ENCODE data around the gene SCLY.
A peak's percentile ranks its signal among the peaks of the same experiment; 100 is the strongest.
"Not testable (repeated sequence)": the region's sequence is repeated elsewhere in the genome, so short reads cannot be mapped to it uniquely, and the experiment has no call there.

SCLY gene

DNA sequence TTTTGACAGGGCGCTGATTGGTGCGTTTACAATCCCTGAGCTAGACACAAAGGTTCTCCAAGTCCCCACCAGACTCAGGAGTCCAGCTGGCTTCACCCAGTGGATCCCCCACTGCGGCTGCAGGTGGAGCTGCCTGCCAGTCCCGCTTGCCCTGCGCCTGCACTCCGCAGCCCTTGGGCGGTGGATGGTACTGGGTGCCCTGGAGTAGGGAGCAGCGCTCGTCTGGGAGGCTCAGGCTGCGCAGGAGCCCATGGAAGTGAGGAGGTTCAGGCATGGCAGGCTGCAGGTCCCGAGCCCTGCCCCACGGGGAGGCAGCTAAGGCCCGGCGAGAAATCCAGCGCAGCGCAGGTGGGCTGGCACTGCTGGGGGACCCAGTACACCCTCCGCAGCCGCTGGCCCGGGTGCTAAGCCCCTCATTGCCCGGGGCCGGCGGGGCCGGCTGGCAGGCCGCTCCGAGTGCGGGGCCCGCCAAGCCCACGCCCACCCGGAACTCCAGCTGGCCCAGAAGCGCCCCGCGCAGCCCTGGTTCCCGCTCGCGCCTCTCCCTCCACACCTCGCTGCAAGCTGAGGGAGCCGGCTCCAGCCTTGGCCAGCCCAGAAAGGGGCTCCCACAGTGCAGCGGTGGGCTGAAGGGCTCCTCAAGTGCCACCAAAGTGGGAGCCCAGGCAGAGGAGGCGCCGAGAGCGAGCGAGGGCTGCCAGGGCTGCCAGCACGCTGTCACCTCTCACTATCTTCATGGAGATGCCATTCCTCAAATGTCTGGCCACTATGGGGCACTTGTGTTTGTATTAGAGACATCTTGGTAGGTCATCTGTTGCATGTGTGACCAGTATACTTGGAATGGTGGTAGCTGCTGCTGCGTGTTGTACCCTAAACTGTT lies 2.9 kb upstream of the SCLY start:
- not testable (repeated sequence) for H3K27ac Mint-ChIP-seq; DNase-seq (ENCODE audit: low spot score in 2 of 2); H3K9me3 Mint-ChIP-seq; H3K4me3 Mint-ChIP-seq; ATAC-seq
- Mint-ChIP-seq H3K4me1 (peaks cover 38% of the 10 kb centered on the region), H3K36me3 (peaks cover 10% of the 10 kb centered on the region)

DNA sequence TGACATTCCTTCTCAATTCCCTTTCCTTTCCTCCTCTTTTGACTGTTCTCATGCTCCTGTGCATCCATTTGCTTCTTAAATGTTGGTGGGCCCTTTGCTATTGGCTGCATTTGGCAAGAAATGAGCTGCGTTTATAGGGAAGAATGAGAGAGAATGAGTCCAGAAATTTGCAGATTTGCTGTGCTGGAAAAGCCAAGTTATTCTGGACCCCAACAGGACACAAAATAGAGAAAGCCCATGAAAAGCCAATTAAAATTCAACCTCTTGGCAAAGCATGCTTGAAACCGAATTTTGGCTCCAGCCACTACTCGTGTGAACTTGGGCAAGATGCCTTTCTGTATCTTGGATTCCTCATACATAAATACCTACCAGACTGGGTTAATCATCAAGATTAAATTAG lies 1.3 kb upstream of the SCLY start:
- H3K27ac Mint-ChIP-seq: no peak overlapping the region

DNA sequence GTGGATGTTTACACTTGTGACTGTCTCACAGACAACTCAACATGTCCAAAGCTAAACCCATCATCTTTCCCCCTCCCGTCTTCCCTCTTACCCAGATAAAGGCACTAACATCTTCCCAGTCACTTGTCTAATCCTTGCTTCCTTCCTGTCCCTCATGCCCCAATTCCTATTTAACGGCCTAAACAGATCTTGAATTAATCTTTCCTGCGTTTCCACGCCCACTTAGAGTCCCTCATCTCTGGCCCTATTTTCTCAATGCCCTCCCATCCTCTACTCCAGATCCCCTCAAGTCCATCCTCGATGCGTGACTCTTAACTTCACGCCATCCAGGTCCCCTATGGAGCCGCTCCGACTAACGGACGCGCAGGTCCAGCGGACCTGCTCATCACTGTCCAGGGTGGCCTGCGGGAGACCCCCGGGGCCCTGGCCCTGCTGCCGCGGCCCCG lies 682 bp upstream of the SCLY start:
- DNase-seq (ENCODE audit: low spot score in 2 of 2): no peak

More for the DNA sequence above, 1.3 kb upstream of the SCLY start:
- no peak for DNase-seq (ENCODE audit: low spot score in 2 of 2)
- H3K4me3 Mint-ChIP-seq: peak overlapping the region; percentile 98
- no peak for ATAC-seq
- H3K4me1 Mint-ChIP-seq: peaks cover 44% of the 10 kb centered on the region
- H3K36me3 Mint-ChIP-seq: peaks cover 24% of the 10 kb centered on the region
- peaks cover 2% of the 10 kb centered on the region for H3K9me3 Mint-ChIP-seq

DNA sequence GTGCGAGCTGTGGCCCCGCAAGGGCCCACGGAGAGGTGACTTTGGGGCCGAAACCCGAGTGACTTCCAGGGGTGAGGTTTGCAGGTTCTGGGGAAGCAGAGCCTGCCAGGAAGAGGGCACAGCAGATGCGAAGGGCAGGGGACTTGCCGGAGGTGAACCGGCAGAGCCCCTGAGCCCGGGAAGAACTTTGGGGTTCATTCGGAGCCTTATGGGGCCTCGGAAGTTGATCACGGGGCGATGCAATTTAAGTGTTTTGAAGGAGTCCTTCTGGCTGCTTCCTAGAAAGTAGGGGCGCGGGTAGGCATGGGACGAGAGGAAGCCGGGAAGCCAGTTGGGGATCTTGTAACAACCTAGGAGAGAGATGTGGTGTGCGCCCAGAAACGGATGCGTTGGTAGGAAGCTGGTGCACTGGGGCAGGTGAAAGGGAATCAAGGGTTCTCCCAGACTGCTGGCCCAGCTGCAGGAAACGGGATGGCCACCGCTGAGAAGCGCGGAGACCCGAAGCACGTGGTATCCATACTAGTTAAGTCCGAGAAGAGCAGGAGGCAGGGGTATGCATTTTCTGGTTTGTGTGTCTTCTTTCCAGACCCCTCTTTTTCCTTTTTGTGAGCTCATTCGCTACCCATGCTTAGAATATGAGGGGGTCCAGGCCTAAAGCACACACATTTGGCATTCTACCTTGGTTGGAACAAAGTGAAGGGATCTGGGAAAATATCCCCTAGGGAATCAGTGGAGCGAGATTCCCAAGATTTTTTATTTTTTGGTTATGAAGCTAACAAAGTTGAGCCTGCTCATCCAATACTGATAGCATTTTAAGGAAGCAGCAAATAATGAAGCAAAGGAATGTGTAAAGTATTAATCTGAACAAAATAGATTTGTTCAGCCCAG lies 758 bp downstream of the SCLY start:
- Mint-ChIP-seq H3K9me3 (peaks cover 5% of the 10 kb centered on the region), H3K36me3 (peaks cover 45% of the 10 kb centered on the region), H3K27ac (peak overlapping the region; percentile 97), H3K4me3 (peak overlapping the region; percentile 98), H3K4me1 (peaks cover 49% of the 10 kb centered on the region)
- peak in 1 of 2 donors; percentile 12 for DNase-seq (ENCODE audit: low spot score in 2 of 2)
- peak; percentile 3 for ATAC-seq

More for the DNA sequence above, 682 bp upstream of the SCLY start:
- H3K9me3 Mint-ChIP-seq: peaks cover 2% of the 10 kb centered on the region
- peak overlapping the region; percentile 98 for H3K4me3 Mint-ChIP-seq
- H3K4me1 Mint-ChIP-seq: peaks cover 44% of the 10 kb centered on the region
- ATAC-seq: no peak
- peak overlapping the region; percentile 97 for H3K27ac Mint-ChIP-seq
- H3K36me3 Mint-ChIP-seq: peaks cover 30% of the 10 kb centered on the region

DNA sequence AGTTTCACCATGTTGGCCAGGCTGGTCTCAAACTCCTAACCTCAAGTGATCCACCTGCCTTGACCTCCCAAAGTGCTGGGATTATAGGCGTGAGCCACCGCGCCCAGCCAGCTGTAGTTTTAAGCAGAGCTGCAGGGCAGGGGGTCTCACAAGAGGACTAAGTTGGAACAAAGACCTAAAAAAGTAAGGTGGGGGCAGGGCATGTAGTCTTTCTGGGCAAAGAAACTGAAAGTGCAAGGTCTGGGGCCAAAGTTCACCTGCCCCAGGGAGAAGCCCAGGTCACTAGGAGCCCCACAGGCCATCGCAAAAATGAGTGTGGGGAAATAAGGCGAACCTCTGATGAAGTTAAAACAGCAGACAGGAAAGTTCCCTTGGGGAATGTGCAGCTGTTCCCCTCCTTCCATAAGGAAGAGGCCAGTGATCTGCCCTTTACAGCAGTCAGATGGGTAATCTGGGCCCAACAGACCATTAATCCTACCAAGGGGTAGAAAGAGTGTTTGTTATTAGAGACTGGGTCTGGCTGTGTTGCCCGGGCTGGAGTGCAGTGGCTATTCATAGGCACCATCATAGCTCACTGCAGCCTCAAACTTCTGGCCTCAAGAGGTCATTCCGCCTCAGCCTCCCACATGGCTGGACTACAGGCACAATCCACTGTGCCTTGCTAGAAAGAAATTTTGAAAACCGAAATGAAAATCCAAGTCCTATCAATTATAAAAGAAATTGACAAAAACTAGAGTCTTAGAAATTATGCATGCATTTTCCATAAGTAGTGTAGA lies 2.8 kb downstream of the SCLY start:
- Mint-ChIP-seq H3K4me1 (peaks cover 63% of the 10 kb centered on the region), H3K4me3 (peak overlapping the region; percentile 98), H3K9me3 (peaks cover 6% of the 10 kb centered on the region), H3K36me3 (peaks cover 65% of the 10 kb centered on the region), H3K27ac (peak overlapping the region; percentile 20)
- DNase-seq (ENCODE audit: low spot score in 2 of 2) (no peak), ATAC-seq (no peak)

DNA sequence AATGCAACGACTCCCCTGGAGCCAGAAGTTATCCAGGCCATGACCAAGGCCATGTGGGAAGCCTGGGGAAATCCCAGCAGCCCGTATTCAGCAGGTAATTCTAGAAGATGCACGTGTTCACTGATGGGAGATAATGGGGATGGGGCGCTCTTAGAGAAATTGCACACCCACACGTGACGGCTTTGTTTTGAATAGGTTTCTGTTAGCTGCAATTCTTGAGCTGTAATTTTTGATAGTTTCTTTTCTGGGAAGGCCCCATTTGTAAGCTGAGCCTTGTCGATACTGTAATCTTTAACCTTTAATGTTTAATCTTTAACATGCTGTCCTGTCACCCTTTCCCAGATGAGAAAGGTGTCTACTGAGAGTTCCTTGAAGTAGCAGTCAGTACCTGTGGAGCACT lies 3.6 kb downstream of the SCLY start:
- H3K36me3 Mint-ChIP-seq: peaks cover 73% of the 10 kb centered on the region
- peaks cover 62% of the 10 kb centered on the region for H3K4me1 Mint-ChIP-seq
- ATAC-seq: no peak
- H3K27ac Mint-ChIP-seq: peak overlapping the region; percentile 20
- DNase-seq (ENCODE audit: low spot score in 2 of 2): no peak
- no peak overlapping the region for H3K4me3 Mint-ChIP-seq
- H3K9me3 Mint-ChIP-seq: peaks cover 4% of the 10 kb centered on the region

DNA sequence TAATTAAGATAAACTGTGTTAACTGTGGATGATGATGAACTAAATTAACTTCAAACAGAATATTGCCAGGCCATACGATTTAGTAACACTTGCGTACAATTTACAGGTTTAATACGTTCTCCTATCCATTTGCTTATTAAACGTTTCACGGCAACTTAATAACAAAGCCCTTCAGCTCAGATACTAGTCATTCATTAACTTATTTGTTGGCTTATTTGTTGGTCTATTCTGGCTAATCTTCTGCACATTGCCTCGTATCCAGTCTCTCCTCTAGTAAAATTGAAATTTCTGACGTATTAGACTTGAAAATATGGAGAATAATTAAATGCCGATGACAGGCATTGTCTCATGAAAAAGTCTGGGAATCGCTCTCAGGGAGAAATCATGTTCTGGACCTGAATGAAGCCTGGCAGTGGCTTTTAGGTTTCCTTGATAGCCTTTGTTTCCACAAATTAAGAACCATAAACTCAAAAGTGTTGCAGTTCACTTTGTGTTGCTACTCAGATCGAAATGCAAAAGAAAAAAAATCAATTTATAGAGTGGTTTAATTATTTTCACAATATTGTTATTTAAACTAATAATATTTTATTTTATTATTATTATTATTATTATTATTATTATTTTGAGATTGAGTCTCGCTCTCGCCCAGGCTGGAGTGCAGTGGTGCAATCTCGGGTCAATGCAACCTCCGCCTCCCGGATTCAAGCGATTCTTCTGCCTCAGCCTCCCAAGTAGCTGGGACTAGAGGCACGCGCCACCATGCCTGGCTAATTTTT lies 4.5 kb downstream of the SCLY start:
- peaks cover 4% of the 10 kb centered on the region for H3K9me3 Mint-ChIP-seq
- H3K27ac Mint-ChIP-seq: no peak overlapping the region
- H3K36me3 Mint-ChIP-seq: peaks cover 82% of the 10 kb centered on the region
- DNase-seq (ENCODE audit: low spot score in 2 of 2): no peak
- peaks cover 60% of the 10 kb centered on the region for H3K4me1 Mint-ChIP-seq
- H3K4me3 Mint-ChIP-seq: no peak overlapping the region
- ATAC-seq: no peak

DNA sequence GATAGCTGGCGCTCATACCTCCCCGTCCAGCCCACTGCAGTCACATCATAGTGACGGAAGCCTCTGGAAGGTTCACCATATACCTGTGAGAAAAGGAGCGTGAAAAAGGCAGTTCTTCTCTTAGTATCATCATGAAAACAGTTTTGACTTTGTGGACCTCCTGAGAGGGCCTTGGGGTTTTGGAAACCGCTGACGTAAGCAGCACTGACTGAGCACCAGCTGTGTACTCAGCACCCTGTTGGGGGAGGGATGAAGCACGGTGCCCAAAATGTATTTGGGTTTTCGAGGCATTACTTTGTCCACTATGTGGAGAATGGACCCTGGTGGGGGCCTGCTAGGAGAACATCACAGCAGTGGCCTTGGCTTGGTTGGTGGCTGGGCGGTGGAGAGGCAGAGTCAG lies 5.4 kb downstream of the SCLY start:
- ATAC-seq (no peak), DNase-seq (ENCODE audit: low spot score in 2 of 2) (no peak)
- Mint-ChIP-seq H3K4me1 (peaks cover 55% of the 10 kb centered on the region), H3K36me3 (peaks cover 88% of the 10 kb centered on the region), H3K9me3 (peaks cover 4% of the 10 kb centered on the region), H3K4me3 (no peak overlapping the region), H3K27ac (peak overlapping the region; percentile 8)

DNA sequence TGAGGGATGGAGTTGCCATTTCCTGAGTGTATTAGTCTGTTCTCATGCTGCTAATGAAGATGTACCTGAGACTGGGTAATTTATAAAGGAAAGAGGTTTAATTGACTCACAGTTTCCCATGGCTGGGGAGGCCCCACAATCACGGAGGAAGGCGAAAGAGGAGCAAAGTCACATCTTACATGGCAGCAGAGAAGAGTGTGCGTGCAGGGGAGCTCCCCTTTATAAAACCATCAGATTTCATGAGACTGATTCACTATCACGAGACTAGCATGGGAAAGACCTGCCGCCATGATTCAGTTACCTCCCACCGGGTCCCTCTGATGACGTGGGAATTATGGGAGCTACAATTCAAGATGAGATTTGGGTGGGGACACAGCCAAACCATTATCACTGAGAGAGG lies 5.9 kb downstream of the SCLY start:
- ATAC-seq, H3K9me3 Mint-ChIP-seq, H3K4me3 Mint-ChIP-seq: not testable (repeated sequence)
- H3K4me1 Mint-ChIP-seq: peaks cover 50% of the 10 kb centered on the region
- peaks cover 88% of the 10 kb centered on the region for H3K36me3 Mint-ChIP-seq
- DNase-seq (ENCODE audit: low spot score in 2 of 2): peak in 1 of 2 donors; percentile 33
- H3K27ac Mint-ChIP-seq: peak overlapping the region; percentile 8

DNA sequence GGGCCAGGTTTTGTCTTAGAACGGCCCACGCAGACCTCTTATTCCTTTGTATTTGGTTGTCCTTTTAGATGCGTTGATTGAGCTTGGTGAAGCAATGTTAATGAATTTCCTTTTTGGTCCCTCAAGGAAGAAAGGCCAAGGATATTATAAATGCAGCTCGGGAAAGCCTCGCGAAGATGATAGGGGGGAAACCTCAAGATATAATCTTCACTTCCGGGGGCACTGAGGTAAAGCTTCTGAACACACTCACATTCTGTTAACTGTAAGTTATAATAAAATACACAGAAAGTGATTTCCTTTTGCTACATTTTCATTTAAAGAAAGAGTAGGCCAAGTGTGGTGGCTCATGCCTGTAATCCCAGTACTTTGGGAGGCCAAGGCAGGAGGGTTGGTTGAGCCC lies 7.1 kb downstream of the SCLY start:
- H3K27ac Mint-ChIP-seq: peak overlapping the region; percentile 79
- H3K36me3 Mint-ChIP-seq: peaks cover 98% of the 10 kb centered on the region
- H3K4me1 Mint-ChIP-seq: peaks cover 40% of the 10 kb centered on the region
- H3K4me3 Mint-ChIP-seq: peak overlapping the region; percentile 21
- H3K9me3 Mint-ChIP-seq: peaks cover 4% of the 10 kb centered on the region
- ATAC-seq (no peak), DNase-seq (ENCODE audit: low spot score in 2 of 2) (no peak)

DNA sequence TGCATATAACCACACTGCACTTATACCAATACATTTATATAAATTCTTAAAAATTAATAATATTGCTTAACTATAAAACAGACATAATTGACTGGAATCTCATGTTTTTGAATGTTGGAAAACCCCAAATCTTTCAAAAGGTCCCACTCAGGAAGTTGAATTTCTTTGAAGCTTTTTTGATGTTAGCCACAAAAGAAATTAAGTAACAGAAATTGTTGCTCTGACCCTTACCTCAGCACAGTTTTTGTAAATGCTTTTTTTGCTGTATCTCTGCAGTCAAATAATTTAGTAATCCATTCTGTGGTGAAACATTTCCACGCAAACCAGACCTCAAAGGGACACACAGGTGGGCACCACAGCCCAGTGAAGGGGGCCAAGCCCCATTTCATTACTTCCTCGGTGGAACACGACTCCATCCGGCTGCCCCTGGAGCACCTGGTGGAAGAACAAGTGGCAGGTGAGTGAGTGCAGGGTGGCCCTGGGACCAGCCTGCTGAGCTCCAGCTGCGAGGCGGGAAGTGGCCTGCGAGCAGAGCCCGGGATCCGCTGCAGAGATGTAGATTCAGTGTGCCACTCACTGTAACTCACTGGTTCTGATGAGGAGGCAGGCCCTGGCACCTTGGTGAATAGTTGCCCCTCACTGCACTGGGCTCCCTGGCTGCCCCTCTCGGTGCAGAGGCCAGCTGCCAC lies 8.4 kb downstream of the SCLY start:
- peak; percentile 21 for ATAC-seq
- peak overlapping the region; percentile 38 for H3K4me3 Mint-ChIP-seq
- peaks cover 4% of the 10 kb centered on the region for H3K9me3 Mint-ChIP-seq
- DNase-seq (ENCODE audit: low spot score in 2 of 2): peak in 1 of 2 donors; percentile 45
- peaks cover 98% of the 10 kb centered on the region for H3K36me3 Mint-ChIP-seq
- peaks cover 34% of the 10 kb centered on the region for H3K4me1 Mint-ChIP-seq
- H3K27ac Mint-ChIP-seq: peak overlapping the region; percentile 86

DNA sequence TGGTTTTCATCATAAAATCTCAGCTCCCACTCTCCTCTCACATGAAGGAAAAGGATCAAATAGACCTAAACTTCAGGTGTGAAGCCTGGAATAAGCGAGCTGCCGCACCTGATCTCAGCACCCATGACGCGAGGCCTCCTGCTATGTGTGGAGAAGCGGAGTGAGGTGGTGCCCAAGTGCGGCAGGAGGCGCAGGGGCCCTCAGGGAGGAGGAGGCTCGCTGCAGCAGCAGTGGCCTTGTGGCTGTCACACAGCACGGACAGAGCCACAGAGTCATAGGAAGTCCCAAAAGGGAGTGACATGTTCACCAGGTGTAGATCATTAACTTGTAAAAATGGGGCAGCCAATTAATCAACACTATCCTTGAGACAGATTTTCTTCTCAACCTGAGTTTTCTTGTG lies 9.1 kb downstream of the SCLY start:
- H3K36me3 Mint-ChIP-seq: peaks cover 98% of the 10 kb centered on the region
- H3K27ac Mint-ChIP-seq: peak overlapping the region; percentile 86
- peaks cover 34% of the 10 kb centered on the region for H3K4me1 Mint-ChIP-seq
- DNase-seq (ENCODE audit: low spot score in 2 of 2) (peak in 1 of 2 donors; percentile 43), ATAC-seq (no peak)
- peak overlapping the region; percentile 38 for H3K4me3 Mint-ChIP-seq
- H3K9me3 Mint-ChIP-seq: peaks cover 4% of the 10 kb centered on the region

DNA sequence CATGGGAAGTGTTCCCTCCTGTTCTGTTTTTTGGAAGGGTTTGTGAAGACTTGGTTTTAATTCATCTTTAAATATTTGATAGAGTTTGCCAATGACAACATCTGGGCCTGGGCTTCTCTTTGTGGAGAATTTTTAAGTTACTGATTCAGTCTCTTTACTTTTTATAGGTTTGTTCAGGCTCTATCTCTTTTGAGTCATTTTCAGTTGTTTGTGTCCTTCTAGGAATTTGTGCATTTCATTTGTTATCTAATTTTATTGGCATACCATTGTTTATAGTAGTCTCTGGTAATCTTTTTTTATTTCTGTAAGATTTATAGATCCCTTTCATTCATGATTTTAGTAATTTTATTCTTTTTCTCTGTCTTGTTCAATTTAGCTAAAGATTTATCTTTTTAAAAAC lies 14.6 kb downstream of the SCLY start:
- ATAC-seq: no peak
- no peak for DNase-seq (ENCODE audit: low spot score in 2 of 2)
- H3K4me1 Mint-ChIP-seq: no peaks in the 10 kb centered on the region
- H3K27ac Mint-ChIP-seq: no peak overlapping the region
- no peak overlapping the region for H3K4me3 Mint-ChIP-seq
- no peaks in the 10 kb centered on the region for H3K9me3 Mint-ChIP-seq
- H3K36me3 Mint-ChIP-seq: peaks cover 95% of the 10 kb centered on the region

DNA sequence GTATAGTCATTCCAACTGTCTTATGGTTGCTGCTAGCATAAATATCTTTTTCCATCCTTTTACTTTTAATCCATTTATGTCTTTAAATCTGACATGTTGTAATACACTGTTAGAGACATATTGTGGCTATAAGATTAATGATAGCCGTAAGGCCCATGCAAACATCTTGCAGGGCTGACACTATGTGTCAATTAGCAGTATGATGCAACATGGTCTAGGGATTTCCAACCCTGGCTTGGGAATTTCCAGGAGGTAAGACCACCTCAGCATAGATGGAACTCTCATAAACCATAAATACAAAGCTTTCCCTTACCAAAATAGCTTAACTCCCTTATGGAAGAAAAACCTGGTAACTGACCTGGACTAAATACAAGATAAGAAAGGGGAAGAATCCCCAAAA lies 16.5 kb downstream of the SCLY start:
- DNase-seq (ENCODE audit: low spot score in 2 of 2) (peak in 1 of 2 donors; percentile 10), ATAC-seq (no peak)
- Mint-ChIP-seq H3K27ac (no peak overlapping the region), H3K4me1 (no peaks in the 10 kb centered on the region), H3K4me3 (no peak overlapping the region), H3K36me3 (peaks cover 94% of the 10 kb centered on the region), H3K9me3 (no peaks in the 10 kb centered on the region)

All from stimulated activated effector memory CD8-positive, alpha-beta T cell treated with anti-CD3 and anti-CD28 coated beads, Interleukin-12 subunit alpha, Interleukin-12 subunit beta, amount 100 ng/mL, for 72 hours (primary cell).